ENCODE data around the gene MAGI1. TPM values are rescaled to one million over a fixed set of nuclear protein-coding genes. Genes with fewer than 3 reads are reported as not detected.

The MAGI1 gene
- total and polyA plus RNA-seq, 4 donors, result 9.9 to 88.1 (median 24.6) TPM

GRCh38 chr3:65662095-65662494 lies 376.6 kb downstream of the MAGI1 start:
- Histone ChIP-seq H3K4me3 (no peak overlapping the region), H3K9ac (ENCODE audit: insufficient read depth in 1 of 2, low read length in 2 of 2) (no peak overlapping the region), H3K9me3 (ENCODE audit: control insufficient read depth in 4 of 4, insufficient read depth in 3 of 4, low read length in 3 of 4) (no peaks in the 10 kb centered on the region), H3K27ac (ENCODE audit: low read depth in 1 of 2, low read length in 1 of 2) (no peak overlapping the region), H3K27me3 (ENCODE audit: control insufficient read depth in 3 of 3, insufficient read depth in 3 of 3, low read length in 2 of 3) (no peaks in the 10 kb centered on the region), H3K36me3 (ENCODE audit: control insufficient read depth in 4 of 4, insufficient read depth in 4 of 4, low read length in 4 of 4) (no peaks in the 10 kb centered on the region), H3K4me1 (ENCODE audit: control insufficient read depth in 5 of 5, insufficient read depth in 5 of 5, low read length in 5 of 5) (peaks cover 0 to 16% (median 12%) of the 10 kb centered on the region in 5 donors)
- 77 to 78% methylated on average over 3 of the region's 3 CpGs for WGBS, 2 donors
- no peak for ATAC-seq (ENCODE audit: insufficient read depth, low FRiP score)
- DNase-seq, result no peak
- TF ChIP-seq, protein P1, sequence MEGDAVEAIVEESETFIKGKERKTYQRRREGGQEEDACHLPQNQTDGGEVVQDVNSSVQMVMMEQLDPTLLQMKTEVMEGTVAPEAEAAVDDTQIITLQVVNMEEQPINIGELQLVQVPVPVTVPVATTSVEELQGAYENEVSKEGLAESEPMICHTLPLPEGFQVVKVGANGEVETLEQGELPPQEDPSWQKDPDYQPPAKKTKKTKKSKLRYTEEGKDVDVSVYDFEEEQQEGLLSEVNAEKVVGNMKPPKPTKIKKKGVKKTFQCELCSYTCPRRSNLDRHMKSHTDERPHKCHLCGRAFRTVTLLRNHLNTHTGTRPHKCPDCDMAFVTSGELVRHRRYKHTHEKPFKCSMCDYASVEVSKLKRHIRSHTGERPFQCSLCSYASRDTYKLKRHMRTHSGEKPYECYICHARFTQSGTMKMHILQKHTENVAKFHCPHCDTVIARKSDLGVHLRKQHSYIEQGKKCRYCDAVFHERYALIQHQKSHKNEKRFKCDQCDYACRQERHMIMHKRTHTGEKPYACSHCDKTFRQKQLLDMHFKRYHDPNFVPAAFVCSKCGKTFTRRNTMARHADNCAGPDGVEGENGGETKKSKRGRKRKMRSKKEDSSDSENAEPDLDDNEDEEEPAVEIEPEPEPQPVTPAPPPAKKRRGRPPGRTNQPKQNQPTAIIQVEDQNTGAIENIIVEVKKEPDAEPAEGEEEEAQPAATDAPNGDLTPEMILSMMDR (IDR thresholded peaks at IDR 0.05; ENCODE audit: control extremely low read depth, extremely low read depth), result no peak

GRCh38 chr3:65660000-65660598 lies 378.6 kb downstream of the MAGI1 start:
- no peak for ATAC-seq (ENCODE audit: insufficient read depth, low FRiP score)

DNA sequence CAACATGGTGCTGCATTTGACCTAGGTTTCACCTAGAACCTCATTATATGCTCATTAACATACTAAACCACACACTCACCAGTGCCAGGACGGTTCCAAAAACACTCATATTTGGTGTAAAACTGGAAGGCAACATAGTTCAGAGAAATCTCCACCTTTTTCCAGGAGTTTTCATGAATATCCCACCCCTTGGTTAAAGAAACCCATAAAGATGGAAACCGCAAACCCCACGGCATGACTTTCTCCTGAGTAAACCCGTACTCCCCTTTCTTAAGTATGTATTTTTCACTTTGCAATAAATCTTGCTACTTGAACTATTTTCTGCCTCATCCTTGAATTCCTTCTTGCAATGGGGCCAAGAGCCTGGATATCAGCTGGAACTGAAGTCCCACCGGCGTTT lies 379.3 kb downstream of the MAGI1 start:
- Histone ChIP-seq H3K27ac (ENCODE audit: low read depth in 1 of 2, low read length in 1 of 2) (no peak overlapping the region), H3K9ac (ENCODE audit: insufficient read depth in 1 of 2, low read length in 2 of 2) (no peak overlapping the region), H3K36me3 (ENCODE audit: control insufficient read depth in 4 of 4, insufficient read depth in 4 of 4, low read length in 4 of 4) (no peaks in the 10 kb centered on the region), H3K4me3 (no peak overlapping the region), H3K4me1 (ENCODE audit: control insufficient read depth in 5 of 5, insufficient read depth in 5 of 5, low read length in 5 of 5) (peaks cover 0 to 3% (median 0%) of the 10 kb centered on the region in 5 donors), H3K27me3 (ENCODE audit: control insufficient read depth in 3 of 3, insufficient read depth in 3 of 3, low read length in 2 of 3) (no peaks in the 10 kb centered on the region), H3K9me3 (ENCODE audit: control insufficient read depth in 4 of 4, insufficient read depth in 3 of 4, low read length in 3 of 4) (no peaks in the 10 kb centered on the region)
- DNase-seq (no peak), ATAC-seq (ENCODE audit: insufficient read depth, low FRiP score) (no peak)
- WGBS, 2 donors, result 86% methylated on average over 6 of the region's 6 CpGs
- TF ChIP-seq, protein P1 (IDR thresholded peaks at IDR 0.05; ENCODE audit: control extremely low read depth, extremely low read depth), result no peak

More at GRCh38 chr3:65660000-65660598, 378.6 kb downstream of the MAGI1 start:
- H3K4me3 ChIP-seq, result no peak overlapping the region
- no peak overlapping the region for H3K27ac ChIP-seq (ENCODE audit: low read depth in 1 of 2, low read length in 1 of 2)
- H3K9ac ChIP-seq (ENCODE audit: insufficient read depth in 1 of 2, low read length in 2 of 2), result no peak overlapping the region
- 82 to 88% methylated on average over 5 of the region's 5 CpGs for WGBS, 2 donors
- H3K4me1 ChIP-seq (ENCODE audit: control insufficient read depth in 5 of 5, insufficient read depth in 5 of 5, low read length in 5 of 5), result peaks cover 0 to 5% (median 2%) of the 10 kb centered on the region in 5 donors
- no peak for DNase-seq
- H3K9me3 ChIP-seq (ENCODE audit: control insufficient read depth in 4 of 4, insufficient read depth in 3 of 4, low read length in 3 of 4), result no peaks in the 10 kb centered on the region
- no peaks in the 10 kb centered on the region for H3K36me3 ChIP-seq (ENCODE audit: control insufficient read depth in 4 of 4, insufficient read depth in 4 of 4, low read length in 4 of 4)
- no peaks in the 10 kb centered on the region for H3K27me3 ChIP-seq (ENCODE audit: control insufficient read depth in 3 of 3, insufficient read depth in 3 of 3, low read length in 2 of 3)
- TF ChIP-seq, protein P1 (IDR thresholded peaks at IDR 0.05; ENCODE audit: control extremely low read depth, extremely low read depth), result no peak

- H3K9ac ChIP-seq (ENCODE audit: insufficient read depth in 1 of 2, low read length in 2 of 2), result no peak overlapping the region
- no peak for ATAC-seq (ENCODE audit: insufficient read depth, low FRiP score)
Observed at GRCh38 chr3:65658401-65658800, 380.3 kb downstream of the MAGI1 start.

More at GRCh38 chr3:65658401-65658800, 380.3 kb downstream of the MAGI1 start:
- peaks cover 0 to 7% (median 0%) of the 10 kb centered on the region in 5 donors for H3K4me1 ChIP-seq (ENCODE audit: control insufficient read depth in 5 of 5, insufficient read depth in 5 of 5, low read length in 5 of 5)
- no peak overlapping the region for H3K4me3 ChIP-seq
- no peaks in the 10 kb centered on the region for H3K36me3 ChIP-seq (ENCODE audit: control insufficient read depth in 4 of 4, insufficient read depth in 4 of 4, low read length in 4 of 4)
- no peak overlapping the region for H3K27ac ChIP-seq (ENCODE audit: low read depth in 1 of 2, low read length in 1 of 2)
- DNase-seq, result no peak
- TF ChIP-seq, protein P1 (IDR thresholded peaks at IDR 0.05; ENCODE audit: control extremely low read depth, extremely low read depth), result no peak
- H3K9me3 ChIP-seq (ENCODE audit: control insufficient read depth in 4 of 4, insufficient read depth in 3 of 4, low read length in 3 of 4), result no peaks in the 10 kb centered on the region
- H3K27me3 ChIP-seq (ENCODE audit: control insufficient read depth in 3 of 3, insufficient read depth in 3 of 3, low read length in 2 of 3), result no peaks in the 10 kb centered on the region
- WGBS, 2 donors, result 86 to 88% methylated on average over 2 of the region's 2 CpGs

All from lung (tissue), 12 donors.